Thyroid gland (tissue), 4 donors: ENCODE measurements around the gene PARVB.

ENCODE experiments used
- CTCF ChIP-seq, 6 experiments: fragments of 200-600 bp in 3 of 6; fragments of 450-650 bp in 3 of 6; sonication (generic) in 3 of 6; IDR thresholded peaks; one replicate each; pipeline ENCODE4 v1.5.1; 2016 to 2019; ENCODE audit warnings: antibody characterized with exemption in 6 of 6, mild to moderate bottlenecking in 2 of 6, inconsistent platforms in 1 of 6, moderate library complexity in 1 of 6
- POLR2A ChIP-seq, 2 donors: fragments of 450-650 bp; IDR thresholded peaks; one replicate each; pipeline ENCODE4 v1.6.1; 2017; ENCODE audit warnings: antibody characterized with exemption in 2 of 2, mild to moderate bottlenecking in 2 of 2, moderate library complexity in 1 of 2

- TF ChIP-seq CTCF (IDR thresholded peaks at IDR 0.05) (no peak), POLR2A (IDR thresholded peaks at IDR 0.05) (no peak)
Observed at GRCh38 chr22:44129619-44129976, 105.5 kb downstream of the PARVB start.
